Sigmoid colon (tissue), 7 donors: Measurements from ENCODE around the gene COBLL1. TPM values are rescaled to one million over a fixed set of nuclear protein-coding genes. Genes with fewer than 3 reads are reported as not detected.

Experiments
- DNase-seq: peaks from one replicate; pipeline ENCODE4 v3.0.0-alpha.2; 2019
- H3K27ac ChIP-seq, 4 donors: fragments of 200-600 bp; sonication (generic); one replicate each; pipeline ENCODE4 v1.5.1; 2016 to 2019; ENCODE audit warnings: mild to moderate bottlenecking in 1 of 4
- H3K27me3 ChIP-seq, 3 donors: fragments of 200-600 bp; sonication (generic); one replicate each; pipeline ENCODE4 v1.5.1; 2019; ENCODE audit warnings: mild to moderate bottlenecking in 1 of 3
- H3K36me3 ChIP-seq, 4 donors: fragments of 200-600 bp; sonication (generic); one replicate each; pipeline ENCODE4 v1.5.1; 2016 to 2019
- H3K4me1 ChIP-seq, 4 donors: fragments of 200-600 bp; sonication (generic); one replicate each; pipeline ENCODE4 v1.5.1; 2017 to 2019
- H3K4me3 ChIP-seq, 4 donors: fragments of 200-600 bp; sonication (generic); one replicate each; pipeline ENCODE4 v1.5.1; 2017 to 2019; ENCODE audit warnings: mild to moderate bottlenecking in 2 of 4, moderate library complexity in 1 of 4
- H3K9me3 ChIP-seq, 4 donors: fragments of 200-600 bp in 3 of 4; sonication (generic) in 3 of 4; one replicate each; pipeline versions ENCODE4 v1.5.1 to v1.6.1; 2013 to 2019
- EP300 ChIP-seq, 4 donors: sonication (generic); formaldehyde crosslinking; IDR thresholded peaks; one replicate each; pipeline ENCODE4 v1.6.1; 2017; ENCODE audit warnings: antibody characterized with exemption in 4 of 4
- POLR2A ChIP-seq, 2 donors: fragments of 450-650 bp; IDR thresholded peaks; one replicate each; pipeline ENCODE4 v1.6.1; 2016; ENCODE audit warnings: antibody characterized with exemption in 2 of 2, mild to moderate bottlenecking in 2 of 2, moderate library complexity in 2 of 2
- POLR2AphosphoS5 ChIP-seq, 4 donors: sonication (generic); formaldehyde crosslinking; IDR thresholded peaks; one replicate each; pipeline ENCODE4 v1.6.1; 2017; ENCODE audit warnings: antibody characterized with exemption in 4 of 4
- WGBS, 2 donors: extraction: QIAGEN DNeasy Blood & Tissue Kit; methylation state at CpG; one replicate each; pipeline ENCODE4 v1.1.7; 2013; 5-methylcytosine and 5-hydroxymethylcytosine counted together
- intact Hi-C: fragments of 100-400 bp; cut with DNase I; formaldehyde crosslinking; loops from one replicate; pipeline ENCODE4 v1.15.1; 2023
- polyA plus RNA-seq, 3 donors: library from polyadenylated mRNA; stranded (reverse); fragments of 200-250 nt; gene quantifications; one replicate each; pipeline ENCODE4 v1.2.3, GENCODE V29; 2013
- total RNA-seq, 4 donors: library from RNA; depleted of rRNA; stranded (reverse); fragments of >200 nt; gene quantifications; one replicate each; pipeline ENCODE4 v1.1.0, GENCODE V29; 2016
- TF ChIP-seq, protein P1 (sequence below), 4 experiments: fragments of 450-650 bp in 3 of 4; fragments of 200-600 bp in 1 of 4; IDR thresholded peaks; one replicate each; pipeline ENCODE4 v1.5.1; 2016 to 2019; ENCODE audit warnings: antibody characterized with exemption in 4 of 4, mild to moderate bottlenecking in 3 of 4, moderate library complexity in 2 of 4
- donor health status: healthy with polysubstance abuse.
- donor health status: Bipolar disorder and iron deficiency.
- donor health status: healthy.

COBLL1 gene
- total and polyA plus RNA-seq, 7 donors, result 3.9 to 22.4 (median 17.6) TPM

DNA sequence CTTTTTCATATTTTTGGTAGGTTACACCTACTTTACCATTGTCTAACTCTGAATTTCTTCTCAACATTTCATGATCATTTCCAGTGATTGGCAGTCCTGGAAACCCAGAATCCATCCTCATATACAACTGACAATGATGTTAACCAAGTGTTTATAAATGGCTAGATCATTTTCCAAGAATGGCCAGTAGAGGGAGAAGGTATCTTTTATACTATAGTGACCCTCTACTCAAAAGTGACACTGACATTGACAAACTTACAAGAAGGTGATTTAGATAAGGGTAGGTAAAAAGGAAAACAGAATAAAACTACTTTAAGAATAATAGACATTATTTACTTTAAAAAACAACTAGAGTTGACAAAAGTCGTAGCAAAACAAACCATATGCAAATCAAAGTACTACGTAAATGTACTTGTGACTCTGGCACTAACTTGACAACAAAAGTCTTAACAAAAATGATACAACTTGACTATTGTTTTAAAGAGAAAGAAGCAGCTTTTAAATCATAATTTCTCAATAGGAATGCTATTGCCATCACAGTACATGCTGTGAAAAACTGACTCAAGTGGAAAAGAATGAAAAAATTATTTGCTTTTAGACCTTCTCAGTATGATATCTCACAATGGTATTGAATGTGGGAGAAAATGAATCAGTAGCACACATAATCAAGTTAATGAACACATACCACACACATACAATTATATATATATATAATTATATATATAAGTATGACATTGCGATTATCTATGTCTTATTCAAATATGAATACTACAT is 143.7 kb downstream of the COBLL1 start:
- H3K27ac ChIP-seq, result no peak overlapping the region

DNA sequence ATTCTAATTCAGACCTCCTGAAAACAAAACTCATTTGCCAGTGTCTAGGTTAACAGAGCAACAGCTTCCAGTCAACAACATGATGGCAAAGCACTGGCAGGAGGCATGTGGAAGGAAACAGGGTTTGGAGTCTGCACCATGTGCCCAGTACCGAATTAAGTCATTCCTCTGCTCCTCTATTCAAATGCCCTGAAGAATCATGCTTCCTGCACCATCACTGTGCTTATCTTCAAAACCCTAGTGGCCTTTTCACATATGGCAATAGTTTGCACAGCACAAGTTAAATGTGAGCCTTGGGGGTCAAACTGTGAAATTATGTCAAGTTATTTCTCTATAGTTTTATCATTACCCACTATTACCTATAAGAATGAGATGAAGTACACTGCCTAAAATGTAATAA is 145.0 kb downstream of the COBLL1 start:
- intact Hi-C loops, result no loop called here
- Histone ChIP-seq H3K9me3 (no peaks in the 10 kb centered on the region), H3K27ac (no peak overlapping the region), H3K27me3 (no peaks in the 10 kb centered on the region), H3K4me3 (no peak overlapping the region), H3K36me3 (peaks cover 0 to 10% (median 0%) of the 10 kb centered on the region in 4 donors), H3K4me1 (peaks cover 0 to 19% (median 8%) of the 10 kb centered on the region in 4 donors)
- 87 to 89% methylated on average over 1 of the region's 1 CpG for WGBS, 2 donors
- TF ChIP-seq POLR2A (IDR thresholded peaks at IDR 0.05) (no peak), EP300 (IDR thresholded peaks at IDR 0.05) (no peak), POLR2AphosphoS5 (IDR thresholded peaks at IDR 0.05) (no peak)
- TF ChIP-seq, protein P1, sequence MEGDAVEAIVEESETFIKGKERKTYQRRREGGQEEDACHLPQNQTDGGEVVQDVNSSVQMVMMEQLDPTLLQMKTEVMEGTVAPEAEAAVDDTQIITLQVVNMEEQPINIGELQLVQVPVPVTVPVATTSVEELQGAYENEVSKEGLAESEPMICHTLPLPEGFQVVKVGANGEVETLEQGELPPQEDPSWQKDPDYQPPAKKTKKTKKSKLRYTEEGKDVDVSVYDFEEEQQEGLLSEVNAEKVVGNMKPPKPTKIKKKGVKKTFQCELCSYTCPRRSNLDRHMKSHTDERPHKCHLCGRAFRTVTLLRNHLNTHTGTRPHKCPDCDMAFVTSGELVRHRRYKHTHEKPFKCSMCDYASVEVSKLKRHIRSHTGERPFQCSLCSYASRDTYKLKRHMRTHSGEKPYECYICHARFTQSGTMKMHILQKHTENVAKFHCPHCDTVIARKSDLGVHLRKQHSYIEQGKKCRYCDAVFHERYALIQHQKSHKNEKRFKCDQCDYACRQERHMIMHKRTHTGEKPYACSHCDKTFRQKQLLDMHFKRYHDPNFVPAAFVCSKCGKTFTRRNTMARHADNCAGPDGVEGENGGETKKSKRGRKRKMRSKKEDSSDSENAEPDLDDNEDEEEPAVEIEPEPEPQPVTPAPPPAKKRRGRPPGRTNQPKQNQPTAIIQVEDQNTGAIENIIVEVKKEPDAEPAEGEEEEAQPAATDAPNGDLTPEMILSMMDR (IDR thresholded peaks at IDR 0.05), result no peak
- no peak for DNase-seq

More for the DNA sequence above, 143.7 kb downstream of the COBLL1 start:
- intact Hi-C loops, result no loop called here
- no peaks in the 10 kb centered on the region for H3K9me3 ChIP-seq
- WGBS, 2 donors, result 60 to 77% methylated on average over 3 of the region's 3 CpGs
- H3K27me3 ChIP-seq, result no peaks in the 10 kb centered on the region
- H3K4me3 ChIP-seq, result no peak overlapping the region
- peaks cover 0 to 10% (median 0%) of the 10 kb centered on the region in 4 donors for H3K36me3 ChIP-seq
- TF ChIP-seq, protein P1 (IDR thresholded peaks at IDR 0.05), result peak in 2 of 4 experiments; percentile 16 to 33
- TF ChIP-seq POLR2AphosphoS5 (IDR thresholded peaks at IDR 0.05), result no peak
- TF ChIP-seq POLR2A (IDR thresholded peaks at IDR 0.05), result no peak
- peaks cover 0 to 7% (median 3%) of the 10 kb centered on the region in 4 donors for H3K4me1 ChIP-seq
- DNase-seq, result no peak

DNA sequence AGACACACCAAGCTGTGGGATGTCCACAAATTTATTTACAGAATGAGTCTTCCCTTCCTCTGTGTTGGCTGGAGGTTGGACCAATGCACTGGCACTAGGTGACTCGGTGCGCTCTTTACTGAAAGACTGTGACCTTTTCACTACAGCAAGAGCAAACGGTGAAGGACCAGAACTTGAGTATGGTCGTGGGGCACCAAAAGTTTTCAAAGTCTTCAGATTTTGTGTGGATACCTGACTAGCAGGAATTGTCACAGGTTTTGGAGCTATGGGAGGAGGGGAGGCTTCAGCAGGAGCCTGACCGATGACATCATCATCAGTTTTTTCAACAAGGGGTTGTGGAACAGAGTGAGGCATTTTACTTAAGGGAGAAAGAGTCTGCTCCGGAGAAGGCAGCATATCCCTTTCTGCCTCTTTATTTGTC is 147.3 kb downstream of the COBLL1 start:
- Histone ChIP-seq H3K27ac (peak overlapping the region in 1 of 4 donors; percentile 55), H3K36me3 (peaks cover 0 to 27% (median 3%) of the 10 kb centered on the region in 4 donors), H3K4me3 (no peak overlapping the region), H3K9me3 (no peaks in the 10 kb centered on the region), H3K4me1 (peaks cover 0 to 22% (median 8%) of the 10 kb centered on the region in 4 donors), H3K27me3 (no peaks in the 10 kb centered on the region)
- no peak for DNase-seq
- intact Hi-C loops, result no loop called here
- no peak for TF ChIP-seq POLR2AphosphoS5 (IDR thresholded peaks at IDR 0.05)
- no peak for TF ChIP-seq EP300 (IDR thresholded peaks at IDR 0.05)
- TF ChIP-seq, protein P1 (IDR thresholded peaks at IDR 0.05), result no peak
- no peak for TF ChIP-seq POLR2A (IDR thresholded peaks at IDR 0.05)
- 94% methylated on average over 6 of the region's 6 CpGs for WGBS, 2 donors

DNA sequence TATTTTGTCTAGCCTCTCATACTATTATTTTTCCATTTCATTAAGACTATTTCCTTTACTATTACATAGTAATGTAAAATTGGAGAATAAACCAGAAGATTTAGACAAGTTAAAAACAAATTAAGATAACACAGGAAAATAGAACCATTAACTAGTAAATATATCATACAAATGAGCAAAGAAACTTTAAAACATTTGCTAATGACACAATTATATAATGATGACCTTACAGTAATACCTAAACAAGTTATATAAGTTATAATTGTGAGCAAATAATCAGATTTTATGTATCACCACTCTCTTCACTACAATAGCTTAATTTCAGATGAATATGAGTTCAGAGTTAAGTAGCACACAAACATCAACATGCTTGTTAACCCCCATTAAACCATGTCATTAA is 147.8 kb downstream of the COBLL1 start:
- Histone ChIP-seq H3K4me3 (no peak overlapping the region), H3K27ac (peak overlapping the region in 1 of 4 donors; percentile 55), H3K4me1 (peaks cover 0 to 22% (median 8%) of the 10 kb centered on the region in 4 donors), H3K36me3 (peaks cover 0 to 27% (median 3%) of the 10 kb centered on the region in 4 donors), H3K9me3 (no peaks in the 10 kb centered on the region), H3K27me3 (no peaks in the 10 kb centered on the region)
- no peak for DNase-seq
- TF ChIP-seq POLR2A (IDR thresholded peaks at IDR 0.05), result no peak
- TF ChIP-seq, protein P1 (IDR thresholded peaks at IDR 0.05), result no peak
- TF ChIP-seq EP300 (IDR thresholded peaks at IDR 0.05), result no peak
- TF ChIP-seq POLR2AphosphoS5 (IDR thresholded peaks at IDR 0.05), result no peak
- intact Hi-C loops, result no loop called here
